Measurements from ENCODE around the gene STEAP1B.
"Not testable (repeated sequence)": the region's sequence is repeated elsewhere in the genome, so short reads cannot be mapped to it uniquely, and the experiment has no call there.

Gene STEAP1B

DNA sequence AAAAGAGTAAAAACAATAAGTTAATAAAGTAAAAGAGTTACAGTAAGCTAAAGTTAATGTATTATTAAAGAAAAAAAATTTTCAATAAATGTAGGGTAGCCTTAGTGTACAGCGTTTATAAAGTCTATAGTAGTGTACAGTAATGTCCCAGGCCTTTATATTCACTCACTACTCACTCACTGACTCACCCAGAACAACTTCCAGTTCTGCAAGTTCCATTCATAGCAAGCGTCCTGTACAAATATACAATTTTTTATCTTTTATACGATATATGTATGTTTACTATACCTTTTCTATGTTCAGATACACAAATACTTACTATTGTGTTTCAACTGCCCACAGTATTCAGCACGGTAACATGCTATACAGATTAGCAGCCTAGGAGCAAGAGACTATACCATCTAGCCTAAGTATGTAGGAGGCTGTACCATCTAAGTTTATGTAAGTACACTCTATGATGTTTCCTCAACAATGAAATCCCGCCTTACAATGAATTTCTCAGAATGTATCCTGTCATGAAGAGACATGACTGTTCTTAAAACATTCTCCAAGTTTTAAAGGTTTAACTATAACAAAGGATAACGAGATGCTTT is 3.6 kb downstream of the STEAP1B start:
- not testable (repeated sequence) for ATAC-seq

DNA sequence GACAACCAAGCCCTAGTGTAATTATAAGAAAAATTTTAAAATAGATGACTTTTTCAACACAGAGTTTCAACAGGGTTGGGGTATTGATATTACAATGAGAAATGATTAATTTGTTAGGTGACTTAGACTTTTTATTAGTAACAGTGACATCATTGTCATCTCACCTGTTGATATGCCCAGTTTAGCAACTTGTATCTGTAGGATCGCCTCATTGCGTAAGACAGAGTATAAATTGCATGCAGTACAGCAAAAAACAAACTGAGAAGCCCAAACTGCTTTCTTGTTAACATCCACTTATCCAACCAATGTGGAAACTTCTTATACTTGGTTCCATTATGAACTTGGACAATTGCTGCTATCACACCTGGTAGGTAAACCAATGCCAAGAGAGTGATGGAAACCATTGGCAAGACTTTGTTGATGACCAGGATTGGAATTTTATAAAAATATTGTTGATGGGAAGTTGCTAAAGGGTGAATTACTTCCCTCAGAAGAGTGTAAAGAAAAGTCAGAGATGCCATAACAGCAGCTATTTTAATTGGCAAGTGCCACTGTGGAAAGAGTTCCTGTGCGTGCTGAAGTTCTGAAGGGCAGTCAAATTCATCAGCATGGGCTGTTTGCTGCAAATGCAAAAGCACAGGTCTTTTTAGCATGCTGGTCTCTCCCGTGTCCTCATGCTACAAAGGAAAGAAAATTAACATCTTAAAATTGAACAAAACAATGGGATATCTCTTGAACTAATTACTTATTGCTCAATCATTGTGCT is 6.6 kb downstream of the STEAP1B start:
- ATAC-seq: not testable (repeated sequence)

GRCh38 chr7:22488643-22489462 is 11.1 kb downstream of the STEAP1B start:
- peak in 1 of 2 donors; percentile 48 for ATAC-seq

- ATAC-seq: no peak
These were observed 11.9 kb downstream of the STEAP1B start for GRCh38 chr7:22487978-22488642.

GRCh38 chr7:22486597-22486996 is 13.4 kb downstream of the STEAP1B start:
- ATAC-seq: no peak

DNA sequence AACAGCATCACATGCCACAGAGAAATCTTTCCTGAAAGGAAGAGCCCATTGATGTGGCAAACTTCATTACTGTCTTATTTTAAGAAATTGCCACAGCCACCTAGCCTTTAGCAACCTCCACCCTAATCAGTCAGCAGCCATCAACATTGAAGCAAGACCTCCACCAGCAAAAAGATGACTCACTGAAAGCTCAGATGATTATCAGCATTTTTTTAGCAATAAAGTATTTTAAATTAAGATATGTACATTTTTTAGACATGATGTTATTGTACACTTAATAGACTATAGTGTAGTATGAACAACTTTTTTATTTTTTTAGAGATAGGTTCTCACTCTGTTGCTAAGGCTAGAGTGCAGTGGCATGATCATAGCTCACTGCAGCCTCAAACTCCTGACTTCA is 14.8 kb downstream of the STEAP1B start:
- ATAC-seq: no peak

GRCh38 chr7:22482503-22482902 is 17.5 kb downstream of the STEAP1B start:
- ATAC-seq: no peak

GRCh38 chr7:22481726-22482125 is 18.3 kb downstream of the STEAP1B start:
- ATAC-seq: no peak

DNA sequence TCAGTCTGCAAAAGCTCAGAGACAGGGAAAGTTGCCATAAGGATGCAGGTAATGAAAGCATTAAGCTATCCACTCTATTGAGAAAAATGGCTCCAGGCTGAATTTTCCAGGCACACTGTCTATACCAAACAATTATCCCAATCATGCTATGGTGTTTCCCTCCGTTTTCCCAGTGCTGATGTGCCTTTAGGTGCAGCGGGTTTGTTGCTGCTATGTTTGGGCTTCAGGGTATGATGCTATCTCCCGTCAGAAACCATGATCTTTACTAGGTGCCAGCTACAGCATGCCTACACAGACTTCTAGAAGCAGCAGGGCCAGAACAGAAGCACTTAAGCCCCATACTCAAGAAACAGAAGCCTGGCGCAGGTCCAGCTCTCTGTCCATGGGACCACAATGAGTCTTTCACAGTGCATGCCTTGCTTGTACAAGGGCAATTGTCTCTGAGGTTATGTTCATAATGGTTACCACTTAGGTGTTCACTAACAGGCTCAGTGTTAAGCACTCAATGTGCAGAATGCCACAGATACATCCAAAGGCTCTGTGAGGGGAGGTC is 19.4 kb downstream of the STEAP1B start:
- no peak for ATAC-seq

DNA sequence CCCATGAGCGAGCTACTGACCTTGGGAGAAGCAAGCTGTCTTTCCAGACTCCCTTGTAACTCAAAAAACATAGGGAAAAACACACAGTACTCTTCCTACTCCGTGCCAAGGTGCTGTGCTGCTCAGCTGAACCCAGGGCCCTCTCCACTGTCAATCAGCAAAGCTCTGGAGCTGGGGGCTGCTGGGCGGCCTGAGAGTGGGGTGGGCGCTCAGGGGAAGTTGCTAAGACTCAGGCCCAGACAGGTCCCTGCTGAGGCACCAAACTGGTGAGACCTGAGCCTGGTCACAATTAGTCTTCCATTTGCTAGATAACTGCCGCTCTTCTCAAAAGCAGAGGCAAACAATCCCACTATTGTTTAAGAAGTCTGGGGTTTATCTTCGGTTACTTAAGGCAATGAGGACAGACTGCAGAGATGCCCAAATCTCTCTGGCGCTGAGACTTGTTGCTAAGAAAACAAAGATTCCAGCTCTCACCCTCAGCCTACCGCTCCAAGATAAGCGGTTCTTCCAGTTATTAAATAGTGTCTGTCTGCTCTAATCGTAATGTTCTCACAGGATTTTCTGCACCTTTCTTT is 22.0 kb downstream of the STEAP1B start:
- no peak for ATAC-seq

DNA sequence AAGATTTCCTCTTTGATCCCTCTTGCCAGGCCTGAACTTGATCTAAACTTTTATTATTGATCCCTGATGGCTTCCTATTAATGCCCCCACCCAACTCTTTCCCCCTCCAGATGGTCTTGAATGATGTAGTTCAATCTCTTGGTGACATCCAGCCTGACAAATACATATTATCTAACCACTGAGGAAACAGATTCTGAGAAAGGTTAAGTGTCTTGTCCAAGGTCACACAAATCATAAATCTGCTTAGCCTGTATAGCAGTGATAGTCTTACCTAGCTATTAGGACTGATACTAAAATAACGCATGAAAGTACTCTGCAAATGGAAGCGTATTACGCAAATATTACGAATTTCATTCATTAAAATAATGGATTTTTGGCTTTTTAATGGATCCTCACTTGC is 22.7 kb downstream of the STEAP1B start:
- ATAC-seq: no peak

GRCh38 chr7:22476824-22477223 is 23.2 kb downstream of the STEAP1B start:
- ATAC-seq: no peak

GRCh38 chr7:22474645-22475044 is 25.3 kb downstream of the STEAP1B start:
- no peak for ATAC-seq

- ATAC-seq: no peak
These were observed 29.0 kb downstream of the STEAP1B start for GRCh38 chr7:22470981-22471380.

DNA sequence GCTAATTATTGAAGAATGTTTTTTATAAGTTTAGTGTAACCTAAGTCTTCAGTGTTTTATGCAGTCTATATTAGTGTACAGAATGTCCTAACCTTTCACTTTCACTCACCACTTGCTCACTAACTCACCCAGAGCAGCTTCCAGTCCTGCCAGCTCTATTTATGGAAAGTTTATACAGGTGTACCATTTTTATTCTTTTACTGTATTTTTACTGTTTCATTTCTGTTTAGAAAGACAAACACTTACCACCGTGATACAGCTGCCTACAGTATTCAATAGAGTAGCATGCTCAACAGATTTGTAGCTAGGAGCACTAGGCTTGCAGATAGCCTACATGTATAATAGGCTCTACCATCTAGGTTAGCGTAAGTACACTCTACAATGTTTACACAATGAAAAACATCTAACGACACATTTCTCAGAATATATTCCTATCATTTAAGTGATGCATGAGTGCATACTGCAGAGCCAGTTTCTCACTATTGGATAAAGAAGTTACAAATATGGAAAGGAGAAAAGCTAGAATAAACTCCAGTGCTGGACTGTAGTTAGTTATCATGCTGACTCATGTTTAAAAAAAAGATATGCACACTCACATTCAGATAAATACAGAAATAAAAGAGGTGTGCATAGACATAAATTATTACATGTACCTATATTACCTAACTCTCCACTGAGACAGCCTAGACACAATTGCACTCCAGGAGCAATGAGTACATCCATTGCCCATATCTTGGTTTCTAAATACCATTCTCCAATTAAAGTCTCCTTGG is 30.4 kb downstream of the STEAP1B start:
- no peak for ATAC-seq

DNA sequence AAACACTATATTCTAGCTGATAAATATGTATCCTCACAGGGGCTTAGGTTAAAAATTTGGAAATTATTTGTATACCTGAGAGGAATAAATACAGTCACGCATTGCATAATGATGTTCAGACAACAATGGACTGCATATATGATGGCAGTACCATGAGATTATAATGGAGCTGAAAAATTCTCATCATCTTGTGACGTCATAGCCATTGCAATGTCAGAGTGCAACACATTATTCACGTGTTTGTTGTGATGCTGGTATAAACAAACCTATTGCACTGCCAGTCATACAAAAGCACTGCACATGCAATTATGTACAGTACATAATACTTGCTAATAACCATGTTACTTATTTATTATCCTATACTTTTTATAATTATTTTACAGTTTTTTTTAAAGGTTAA is 31.4 kb downstream of the STEAP1B start:
- ATAC-seq: no peak

GRCh38 chr7:22464299-22464698 is 35.7 kb downstream of the STEAP1B start:
- no peak for ATAC-seq

- no peak for ATAC-seq
These were observed 39.5 kb downstream of the STEAP1B start for GRCh38 chr7:22460363-22460988.

GRCh38 chr7:22457471-22457870 is 42.5 kb downstream of the STEAP1B start:
- ATAC-seq: no peak

- ATAC-seq: no peak
These were observed 45.5 kb downstream of the STEAP1B start for GRCh38 chr7:22454446-22454845.

GRCh38 chr7:22452960-22453558 is 46.9 kb downstream of the STEAP1B start:
- ATAC-seq: no peak

All from activated CD4-positive, CD25-positive, alpha-beta regulatory T cell treated with anti-CD3 and anti-CD28 coated beads, Interleukin-2, amount 50 U/mL, for 24 hours (primary cell).